DND-41 (cell line): ENCODE data around the gene SPPL3.

Experiments used
- EZH2 ChIP-seq: IDR thresholded peaks from 3 replicates; pipeline ENCODE4 v1.6.1; 2012; ENCODE audit warnings: borderline replicate concordance, low read depth, mild to moderate bottlenecking, moderate library complexity, low read length, inconsistent platforms; ENCODE audit not compliant: severe bottlenecking
- TF ChIP-seq, protein P1 (sequence below): IDR thresholded peaks from 2 replicates; pipeline ENCODE4 v1.5.1; 2012; ENCODE audit warnings: borderline replicate concordance, low read length, moderate library complexity, mild to moderate bottlenecking; ENCODE audit not compliant: poor library complexity, severe bottlenecking; ENCODE audit errors: extremely low read depth

DNA sequence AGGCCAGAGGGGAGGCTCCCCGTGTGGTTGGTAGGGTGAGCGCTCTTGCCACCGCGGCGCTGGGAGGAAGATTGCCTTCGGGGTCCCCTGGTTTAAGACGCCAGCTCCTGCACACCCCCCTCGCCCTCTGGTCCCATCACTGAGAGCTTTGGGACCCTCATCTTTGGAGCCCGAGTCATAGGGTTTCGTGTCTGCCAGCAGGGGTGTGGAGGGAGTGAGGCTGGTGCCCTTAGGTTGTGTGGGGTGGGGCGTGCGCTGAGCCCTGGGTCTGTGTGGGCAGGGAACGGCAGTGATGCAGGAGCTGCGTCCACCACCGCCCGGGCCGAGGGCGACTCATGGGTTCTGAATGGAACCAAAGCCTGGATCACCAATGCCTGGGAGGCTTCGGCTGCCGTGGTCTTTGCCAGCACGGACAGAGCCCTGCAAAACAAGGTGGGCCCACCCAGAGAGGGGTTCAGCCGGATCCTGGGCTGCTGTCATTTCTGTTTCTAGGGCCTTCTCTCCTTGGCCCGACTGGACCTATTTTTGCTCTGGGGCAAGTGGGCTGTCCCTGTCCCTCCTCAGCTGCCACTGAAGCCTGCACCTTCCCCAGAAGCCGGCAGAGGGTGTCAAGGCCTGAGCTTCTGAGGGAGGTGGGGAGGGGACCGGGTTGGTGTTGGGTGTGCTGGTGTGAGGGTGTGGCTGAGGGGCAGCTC lies 166.5 kb downstream of the SPPL3 start:
- TF ChIP-seq, protein P1, sequence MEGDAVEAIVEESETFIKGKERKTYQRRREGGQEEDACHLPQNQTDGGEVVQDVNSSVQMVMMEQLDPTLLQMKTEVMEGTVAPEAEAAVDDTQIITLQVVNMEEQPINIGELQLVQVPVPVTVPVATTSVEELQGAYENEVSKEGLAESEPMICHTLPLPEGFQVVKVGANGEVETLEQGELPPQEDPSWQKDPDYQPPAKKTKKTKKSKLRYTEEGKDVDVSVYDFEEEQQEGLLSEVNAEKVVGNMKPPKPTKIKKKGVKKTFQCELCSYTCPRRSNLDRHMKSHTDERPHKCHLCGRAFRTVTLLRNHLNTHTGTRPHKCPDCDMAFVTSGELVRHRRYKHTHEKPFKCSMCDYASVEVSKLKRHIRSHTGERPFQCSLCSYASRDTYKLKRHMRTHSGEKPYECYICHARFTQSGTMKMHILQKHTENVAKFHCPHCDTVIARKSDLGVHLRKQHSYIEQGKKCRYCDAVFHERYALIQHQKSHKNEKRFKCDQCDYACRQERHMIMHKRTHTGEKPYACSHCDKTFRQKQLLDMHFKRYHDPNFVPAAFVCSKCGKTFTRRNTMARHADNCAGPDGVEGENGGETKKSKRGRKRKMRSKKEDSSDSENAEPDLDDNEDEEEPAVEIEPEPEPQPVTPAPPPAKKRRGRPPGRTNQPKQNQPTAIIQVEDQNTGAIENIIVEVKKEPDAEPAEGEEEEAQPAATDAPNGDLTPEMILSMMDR = no peak
- TF ChIP-seq EZH2 = no peak
